ENCODE data around the gene DRC3. TPM values are rescaled to one million over a fixed set of nuclear protein-coding genes. Genes with fewer than 3 reads are reported as not detected.

Gene DRC3
- total RNA-seq, 4 donors from 2014 or later = 4.3 to 8.6 (median 6.0) TPM

DNA sequence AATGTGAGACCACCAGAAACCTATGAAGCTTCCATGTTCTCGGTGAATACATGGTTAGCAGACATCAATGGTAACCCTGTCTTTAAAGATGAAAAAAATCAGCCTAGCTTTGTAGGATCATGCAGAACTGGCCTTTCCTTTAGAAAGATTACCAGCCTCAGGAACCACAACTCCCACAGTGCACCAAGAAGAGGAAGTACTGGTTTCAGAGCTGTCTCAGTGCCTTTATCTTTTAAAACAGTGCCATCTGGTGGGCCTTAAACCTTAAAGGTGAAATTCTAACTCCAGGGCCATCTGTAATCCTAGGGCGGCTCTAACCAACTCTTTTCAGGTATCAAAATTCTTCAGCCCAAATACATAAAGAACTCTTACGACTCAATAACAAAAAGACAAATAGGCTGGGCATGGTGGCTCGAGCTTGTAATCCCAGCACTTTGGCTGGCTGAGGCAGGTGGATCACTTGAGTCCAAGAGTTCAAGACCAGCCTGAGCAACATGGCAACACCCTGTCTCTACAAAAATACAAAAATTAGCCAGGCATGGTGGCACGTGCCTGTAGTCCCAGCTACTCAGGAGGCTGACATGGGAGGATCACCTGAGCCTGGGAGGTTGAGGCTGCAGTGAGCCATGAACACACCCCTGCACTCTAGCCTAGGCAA, 60.9 kb downstream of the DRC3 start:
- TF ChIP-seq POLR2A (IDR thresholded peaks at IDR 0.05) = no peak
- TF ChIP-seq, protein P1, sequence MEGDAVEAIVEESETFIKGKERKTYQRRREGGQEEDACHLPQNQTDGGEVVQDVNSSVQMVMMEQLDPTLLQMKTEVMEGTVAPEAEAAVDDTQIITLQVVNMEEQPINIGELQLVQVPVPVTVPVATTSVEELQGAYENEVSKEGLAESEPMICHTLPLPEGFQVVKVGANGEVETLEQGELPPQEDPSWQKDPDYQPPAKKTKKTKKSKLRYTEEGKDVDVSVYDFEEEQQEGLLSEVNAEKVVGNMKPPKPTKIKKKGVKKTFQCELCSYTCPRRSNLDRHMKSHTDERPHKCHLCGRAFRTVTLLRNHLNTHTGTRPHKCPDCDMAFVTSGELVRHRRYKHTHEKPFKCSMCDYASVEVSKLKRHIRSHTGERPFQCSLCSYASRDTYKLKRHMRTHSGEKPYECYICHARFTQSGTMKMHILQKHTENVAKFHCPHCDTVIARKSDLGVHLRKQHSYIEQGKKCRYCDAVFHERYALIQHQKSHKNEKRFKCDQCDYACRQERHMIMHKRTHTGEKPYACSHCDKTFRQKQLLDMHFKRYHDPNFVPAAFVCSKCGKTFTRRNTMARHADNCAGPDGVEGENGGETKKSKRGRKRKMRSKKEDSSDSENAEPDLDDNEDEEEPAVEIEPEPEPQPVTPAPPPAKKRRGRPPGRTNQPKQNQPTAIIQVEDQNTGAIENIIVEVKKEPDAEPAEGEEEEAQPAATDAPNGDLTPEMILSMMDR (IDR thresholded peaks at IDR 0.05) = peak; percentile 42 to 84 (median 65)
- H3K27ac ChIP-seq = no peak overlapping the region
- WGBS, 2 donors = 28 to 30% methylated on average over 5 of the region's 5 CpGs
- no peaks in the 10 kb centered on the region for H3K9me3 ChIP-seq
- no peak overlapping the region for H3K4me3 ChIP-seq
- no peaks in the 10 kb centered on the region for H3K27me3 ChIP-seq
- H3K36me3 ChIP-seq = no peaks in the 10 kb centered on the region
- peaks cover 0 to 24% (median 14%) of the 10 kb centered on the region in 4 donors for H3K4me1 ChIP-seq
- DNase-seq (ENCODE audit: low spot score in 2 of 2) = peak in 1 of 2 donors; percentile 73

DNA sequence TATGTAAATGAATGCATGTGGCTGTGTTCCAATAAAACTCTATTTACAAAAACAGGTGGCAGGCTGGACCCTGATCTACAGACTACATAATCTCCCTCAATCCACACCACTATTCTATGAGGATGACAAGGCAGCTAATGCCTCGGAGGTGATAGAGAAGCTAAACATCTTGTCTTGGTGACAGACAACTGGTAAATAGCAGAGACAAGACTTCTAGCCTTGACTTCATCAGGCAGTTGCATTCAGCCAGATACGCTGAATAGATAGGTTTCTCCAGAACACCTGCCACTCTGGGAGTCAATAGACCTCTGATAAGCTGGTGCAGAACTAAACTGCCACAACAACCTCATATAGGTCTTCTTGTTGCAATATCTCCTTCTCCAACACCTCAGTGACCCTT, 63.0 kb downstream of the DRC3 start:
- Histone ChIP-seq H3K27ac (no peak overlapping the region), H3K36me3 (no peaks in the 10 kb centered on the region), H3K9me3 (no peaks in the 10 kb centered on the region), H3K4me1 (peaks cover 0 to 33% (median 23%) of the 10 kb centered on the region in 4 donors), H3K27me3 (no peaks in the 10 kb centered on the region), H3K4me3 (no peak overlapping the region)
- no peak for DNase-seq (ENCODE audit: low spot score in 2 of 2)
- TF ChIP-seq POLR2A (IDR thresholded peaks at IDR 0.05) (no peak), EP300 (IDR thresholded peaks at IDR 0.05) (no peak)
- TF ChIP-seq, protein P1 (IDR thresholded peaks at IDR 0.05) = no peak
- WGBS, 2 donors = 73 to 86% methylated on average over 2 of the region's 2 CpGs

DNA sequence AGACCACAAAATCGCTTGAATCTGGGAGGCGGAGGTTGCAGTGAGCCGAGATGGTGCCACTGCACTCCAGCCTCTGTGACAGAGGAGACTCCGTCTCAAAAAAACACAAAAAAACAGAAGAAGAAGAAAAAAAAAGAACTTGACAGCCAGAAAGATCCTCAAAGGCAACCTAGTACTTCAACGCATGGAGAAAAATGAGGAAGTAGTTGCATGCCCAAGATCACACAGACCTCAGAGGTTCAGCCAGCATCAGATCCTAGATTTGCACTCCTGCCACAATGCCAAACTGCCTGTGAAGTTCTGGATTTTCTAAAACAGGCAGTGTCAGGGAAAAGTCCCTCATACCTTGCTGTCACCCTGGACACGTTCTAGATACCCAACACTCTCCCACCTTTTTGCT, 64.8 kb downstream of the DRC3 start:
- TF ChIP-seq EP300 (IDR thresholded peaks at IDR 0.05) (no peak), POLR2A (IDR thresholded peaks at IDR 0.05) (no peak)
- TF ChIP-seq, protein P1 (IDR thresholded peaks at IDR 0.05) = no peak
- 77 to 81% methylated on average over 6 of the region's 6 CpGs for WGBS, 2 donors
- Histone ChIP-seq H3K27me3 (no peaks in the 10 kb centered on the region), H3K4me3 (no peak overlapping the region), H3K9me3 (no peaks in the 10 kb centered on the region), H3K4me1 (peaks cover 0 to 48% (median 25%) of the 10 kb centered on the region in 4 donors), H3K36me3 (no peaks in the 10 kb centered on the region), H3K27ac (no peak overlapping the region)
- DNase-seq (ENCODE audit: low spot score in 2 of 2) = no peak

DNA sequence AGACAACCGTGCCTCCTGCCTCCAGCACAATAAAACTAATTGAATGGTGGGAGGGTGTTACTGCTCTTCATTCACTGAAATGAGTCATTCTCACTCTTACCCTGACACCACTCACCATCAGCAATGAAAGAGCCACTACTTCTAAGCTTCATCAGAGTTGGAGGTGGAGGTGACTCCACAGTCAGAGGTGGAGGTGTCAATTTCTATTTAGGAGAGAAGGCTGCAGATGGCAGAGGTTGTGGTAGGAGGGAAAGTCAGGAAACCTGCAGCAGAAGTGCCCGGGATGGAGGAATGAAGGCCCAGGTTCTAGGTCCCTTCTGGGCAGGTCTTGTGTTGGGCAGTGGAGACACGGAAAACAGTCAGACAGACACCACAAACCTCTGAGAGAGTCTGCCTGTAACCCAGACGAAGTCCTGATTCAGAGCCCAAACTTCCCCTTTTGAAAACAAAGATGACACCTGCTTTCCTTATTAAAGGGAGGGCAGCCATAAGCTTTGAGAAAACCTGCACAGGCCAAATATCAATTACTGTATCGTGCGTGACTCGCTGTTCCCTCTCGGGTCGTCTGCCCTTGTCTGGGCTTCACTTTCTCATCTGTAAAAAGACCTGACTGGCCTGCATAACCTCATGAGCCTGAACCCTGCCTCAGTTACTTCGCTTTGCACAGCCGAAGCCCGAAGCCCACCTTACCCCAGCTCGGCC, 65.6 kb downstream of the DRC3 start:
- 7% methylated on average over 13 of the region's 13 CpGs for WGBS, 2 donors
- Histone ChIP-seq H3K27me3 (no peaks in the 10 kb centered on the region), H3K4me3 (peak overlapping the region; percentile 82 to 95 (median 90)), H3K27ac (peak overlapping the region in 3 of 4 donors; percentile 82 to 87 (median 87)), H3K4me1 (peaks cover 0 to 43% (median 25%) of the 10 kb centered on the region in 4 donors), H3K9me3 (no peaks in the 10 kb centered on the region), H3K36me3 (no peaks in the 10 kb centered on the region)
- TF ChIP-seq POLR2A (IDR thresholded peaks at IDR 0.05) (no peak), EP300 (IDR thresholded peaks at IDR 0.05) (no peak)
- TF ChIP-seq, protein P1 (IDR thresholded peaks at IDR 0.05) = no peak
- no peak for DNase-seq (ENCODE audit: low spot score in 2 of 2)
